ENCODE measurements around the gene AMOT.
A peak's percentile ranks its signal among the peaks of the same experiment; 100 is the strongest.

The AMOT gene, protein sequence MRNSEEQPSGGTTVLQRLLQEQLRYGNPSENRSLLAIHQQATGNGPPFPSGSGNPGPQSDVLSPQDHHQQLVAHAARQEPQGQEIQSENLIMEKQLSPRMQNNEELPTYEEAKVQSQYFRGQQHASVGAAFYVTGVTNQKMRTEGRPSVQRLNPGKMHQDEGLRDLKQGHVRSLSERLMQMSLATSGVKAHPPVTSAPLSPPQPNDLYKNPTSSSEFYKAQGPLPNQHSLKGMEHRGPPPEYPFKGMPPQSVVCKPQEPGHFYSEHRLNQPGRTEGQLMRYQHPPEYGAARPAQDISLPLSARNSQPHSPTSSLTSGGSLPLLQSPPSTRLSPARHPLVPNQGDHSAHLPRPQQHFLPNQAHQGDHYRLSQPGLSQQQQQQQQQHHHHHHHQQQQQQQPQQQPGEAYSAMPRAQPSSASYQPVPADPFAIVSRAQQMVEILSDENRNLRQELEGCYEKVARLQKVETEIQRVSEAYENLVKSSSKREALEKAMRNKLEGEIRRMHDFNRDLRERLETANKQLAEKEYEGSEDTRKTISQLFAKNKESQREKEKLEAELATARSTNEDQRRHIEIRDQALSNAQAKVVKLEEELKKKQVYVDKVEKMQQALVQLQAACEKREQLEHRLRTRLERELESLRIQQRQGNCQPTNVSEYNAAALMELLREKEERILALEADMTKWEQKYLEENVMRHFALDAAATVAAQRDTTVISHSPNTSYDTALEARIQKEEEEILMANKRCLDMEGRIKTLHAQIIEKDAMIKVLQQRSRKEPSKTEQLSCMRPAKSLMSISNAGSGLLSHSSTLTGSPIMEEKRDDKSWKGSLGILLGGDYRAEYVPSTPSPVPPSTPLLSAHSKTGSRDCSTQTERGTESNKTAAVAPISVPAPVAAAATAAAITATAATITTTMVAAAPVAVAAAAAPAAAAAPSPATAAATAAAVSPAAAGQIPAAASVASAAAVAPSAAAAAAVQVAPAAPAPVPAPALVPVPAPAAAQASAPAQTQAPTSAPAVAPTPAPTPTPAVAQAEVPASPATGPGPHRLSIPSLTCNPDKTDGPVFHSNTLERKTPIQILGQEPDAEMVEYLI

DNA sequence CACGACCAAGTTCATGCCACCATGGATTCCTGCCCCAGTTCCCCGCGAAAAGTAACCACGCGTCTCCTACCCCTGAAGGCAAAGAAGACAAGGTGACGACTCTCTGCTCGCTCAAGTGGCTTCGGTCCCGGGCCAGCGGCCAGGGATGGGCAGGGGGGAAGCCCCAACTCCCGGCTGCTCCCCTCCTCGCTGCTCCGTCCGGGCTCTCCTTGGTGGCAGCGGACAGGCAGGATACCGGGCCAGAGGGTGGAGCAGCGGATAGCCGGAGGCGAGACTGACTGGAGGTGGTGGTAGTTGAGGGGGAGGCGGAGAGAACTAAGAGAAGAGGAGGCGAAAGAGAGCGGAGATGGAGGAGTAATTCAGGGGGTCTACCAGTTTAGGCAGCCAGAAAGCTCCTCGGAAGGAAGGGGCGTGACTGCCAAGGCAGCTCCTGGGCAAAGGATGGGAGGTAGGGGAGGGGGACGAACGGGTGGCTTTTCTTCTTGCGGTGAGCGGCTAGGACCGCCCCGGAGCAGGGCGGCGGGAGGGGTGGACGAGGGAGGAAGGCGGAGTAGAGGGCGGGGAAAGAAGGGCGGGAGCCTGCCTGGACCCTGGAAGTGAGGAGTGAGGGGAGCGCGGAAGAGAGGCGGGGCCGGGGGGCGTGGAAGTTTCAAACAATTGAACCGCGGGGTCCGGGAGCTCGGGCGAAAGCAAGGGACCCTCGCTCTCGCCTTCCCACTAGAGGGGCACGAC, at the start of gene AMOT:
Gene AMOT, minus strand, starts transcription at position 450 of the 732 bp plus-strand sequence. CDS start 17,705 bp downstream, outside the sequence.
- TF ChIP-seq ZBTB7A (IDR thresholded peaks at IDR 0.05; ENCODE audit: low read depth) (peak; percentile 67), TCF12 (IDR thresholded peaks at IDR 0.05; ENCODE audit: low read depth) (no peak)

DNA sequence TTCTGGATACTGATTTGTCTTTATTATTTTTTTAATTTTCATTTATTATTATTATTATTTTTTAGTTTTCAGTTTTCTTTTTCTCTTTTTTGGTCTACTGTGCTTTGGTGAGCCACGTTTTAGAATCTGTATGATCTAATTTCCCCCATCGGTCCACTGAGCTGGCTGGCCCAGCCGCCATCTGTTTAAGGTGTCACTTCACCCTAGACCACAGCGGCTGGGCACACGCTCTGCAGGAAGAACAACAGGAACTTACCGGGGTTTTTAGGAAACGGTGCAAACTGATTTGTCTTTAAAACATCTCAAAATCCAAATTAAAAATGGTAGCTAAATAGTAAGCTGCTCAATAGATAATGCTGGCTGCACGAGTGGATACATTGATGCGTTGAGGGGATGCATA, 48.8 kb upstream of the AMOT start:
- no peak for TF ChIP-seq TEAD4 (IDR thresholded peaks at IDR 0.05)
- no peak for TF ChIP-seq ZBTB7A (IDR thresholded peaks at IDR 0.05; ENCODE audit: low read depth)
- TF ChIP-seq NFIC (IDR thresholded peaks at IDR 0.05) = no peak
- TF ChIP-seq, protein P1, sequence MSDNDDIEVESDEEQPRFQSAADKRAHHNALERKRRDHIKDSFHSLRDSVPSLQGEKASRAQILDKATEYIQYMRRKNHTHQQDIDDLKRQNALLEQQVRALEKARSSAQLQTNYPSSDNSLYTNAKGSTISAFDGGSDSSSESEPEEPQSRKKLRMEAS (IDR thresholded peaks at IDR 0.05) = no peak
- no peak for TF ChIP-seq FOXM1 (IDR thresholded peaks at IDR 0.05; ENCODE audit: borderline replicate concordance, low read depth)
- TF ChIP-seq EP300 (IDR thresholded peaks at IDR 0.05; ENCODE audit: borderline replicate concordance) = no peak
- no peak for TF ChIP-seq CEBPB (IDR thresholded peaks at IDR 0.05)
- no peak for TF ChIP-seq YY1 (IDR thresholded peaks at IDR 0.05; ENCODE audit: low read depth)
- TF ChIP-seq EGR1 (IDR thresholded peaks at IDR 0.05) = no peak
- TF ChIP-seq, protein P2, sequence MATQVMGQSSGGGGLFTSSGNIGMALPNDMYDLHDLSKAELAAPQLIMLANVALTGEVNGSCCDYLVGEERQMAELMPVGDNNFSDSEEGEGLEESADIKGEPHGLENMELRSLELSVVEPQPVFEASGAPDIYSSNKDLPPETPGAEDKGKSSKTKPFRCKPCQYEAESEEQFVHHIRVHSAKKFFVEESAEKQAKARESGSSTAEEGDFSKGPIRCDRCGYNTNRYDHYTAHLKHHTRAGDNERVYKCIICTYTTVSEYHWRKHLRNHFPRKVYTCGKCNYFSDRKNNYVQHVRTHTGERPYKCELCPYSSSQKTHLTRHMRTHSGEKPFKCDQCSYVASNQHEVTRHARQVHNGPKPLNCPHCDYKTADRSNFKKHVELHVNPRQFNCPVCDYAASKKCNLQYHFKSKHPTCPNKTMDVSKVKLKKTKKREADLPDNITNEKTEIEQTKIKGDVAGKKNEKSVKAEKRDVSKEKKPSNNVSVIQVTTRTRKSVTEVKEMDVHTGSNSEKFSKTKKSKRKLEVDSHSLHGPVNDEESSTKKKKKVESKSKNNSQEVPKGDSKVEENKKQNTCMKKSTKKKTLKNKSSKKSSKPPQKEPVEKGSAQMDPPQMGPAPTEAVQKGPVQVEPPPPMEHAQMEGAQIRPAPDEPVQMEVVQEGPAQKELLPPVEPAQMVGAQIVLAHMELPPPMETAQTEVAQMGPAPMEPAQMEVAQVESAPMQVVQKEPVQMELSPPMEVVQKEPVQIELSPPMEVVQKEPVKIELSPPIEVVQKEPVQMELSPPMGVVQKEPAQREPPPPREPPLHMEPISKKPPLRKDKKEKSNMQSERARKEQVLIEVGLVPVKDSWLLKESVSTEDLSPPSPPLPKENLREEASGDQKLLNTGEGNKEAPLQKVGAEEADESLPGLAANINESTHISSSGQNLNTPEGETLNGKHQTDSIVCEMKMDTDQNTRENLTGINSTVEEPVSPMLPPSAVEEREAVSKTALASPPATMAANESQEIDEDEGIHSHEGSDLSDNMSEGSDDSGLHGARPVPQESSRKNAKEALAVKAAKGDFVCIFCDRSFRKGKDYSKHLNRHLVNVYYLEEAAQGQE (IDR thresholded peaks at IDR 0.05; ENCODE audit: low read depth) = no peak
- TF ChIP-seq, protein P3, sequence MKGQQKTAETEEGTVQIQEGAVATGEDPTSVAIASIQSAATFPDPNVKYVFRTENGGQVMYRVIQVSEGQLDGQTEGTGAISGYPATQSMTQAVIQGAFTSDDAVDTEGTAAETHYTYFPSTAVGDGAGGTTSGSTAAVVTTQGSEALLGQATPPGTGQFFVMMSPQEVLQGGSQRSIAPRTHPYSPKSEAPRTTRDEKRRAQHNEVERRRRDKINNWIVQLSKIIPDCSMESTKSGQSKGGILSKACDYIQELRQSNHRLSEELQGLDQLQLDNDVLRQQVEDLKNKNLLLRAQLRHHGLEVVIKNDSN (IDR thresholded peaks at IDR 0.05) = no peak
- no peak for TF ChIP-seq TCF12 (IDR thresholded peaks at IDR 0.05; ENCODE audit: low read depth)
- no peak for TF ChIP-seq CREB1 (IDR thresholded peaks at IDR 0.05; ENCODE audit: low read depth)
- TF ChIP-seq TAF1 (IDR thresholded peaks at IDR 0.05; ENCODE audit: low read depth) = no peak

DNA sequence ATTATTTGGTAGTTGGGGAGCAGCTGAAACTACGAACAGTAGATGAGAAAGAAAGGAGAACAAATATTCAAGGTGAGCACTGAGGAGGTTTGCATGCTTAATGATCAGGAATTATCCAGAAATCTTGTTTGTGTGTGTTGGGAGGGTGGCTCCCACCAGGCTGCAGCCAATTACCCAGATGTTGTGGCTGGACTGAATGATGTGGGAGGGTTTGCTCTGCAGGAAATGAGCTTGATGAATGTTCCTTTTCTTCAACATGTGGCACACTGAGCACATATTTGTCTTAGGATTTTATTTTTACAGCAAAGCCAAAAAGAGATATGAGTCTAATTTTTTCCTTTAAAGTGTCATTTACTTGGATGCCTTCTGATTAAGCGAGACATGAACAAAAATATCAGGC, 48.3 kb upstream of the AMOT start:
- no peak for TF ChIP-seq CEBPB (IDR thresholded peaks at IDR 0.05)
- no peak for TF ChIP-seq TAF1 (IDR thresholded peaks at IDR 0.05; ENCODE audit: low read depth)
- no peak for TF ChIP-seq TEAD4 (IDR thresholded peaks at IDR 0.05)
- no peak for TF ChIP-seq YY1 (IDR thresholded peaks at IDR 0.05; ENCODE audit: low read depth)
- no peak for TF ChIP-seq NFIC (IDR thresholded peaks at IDR 0.05)
- TF ChIP-seq, protein P1 (IDR thresholded peaks at IDR 0.05) = no peak
- TF ChIP-seq RAD21 (IDR thresholded peaks at IDR 0.05; ENCODE audit: low read depth) = no peak
- no peak for TF ChIP-seq TCF12 (IDR thresholded peaks at IDR 0.05; ENCODE audit: low read depth)
- no peak for TF ChIP-seq EGR1 (IDR thresholded peaks at IDR 0.05)
- no peak for TF ChIP-seq CREB1 (IDR thresholded peaks at IDR 0.05; ENCODE audit: low read depth)
- TF ChIP-seq, protein P2 (IDR thresholded peaks at IDR 0.05; ENCODE audit: low read depth) = no peak
- TF ChIP-seq EP300 (IDR thresholded peaks at IDR 0.05; ENCODE audit: borderline replicate concordance) = no peak
- no peak for TF ChIP-seq ZBTB7A (IDR thresholded peaks at IDR 0.05; ENCODE audit: low read depth)
- TF ChIP-seq, protein P3 (IDR thresholded peaks at IDR 0.05) = no peak
- TF ChIP-seq FOXM1 (IDR thresholded peaks at IDR 0.05; ENCODE audit: borderline replicate concordance, low read depth) = no peak

DNA sequence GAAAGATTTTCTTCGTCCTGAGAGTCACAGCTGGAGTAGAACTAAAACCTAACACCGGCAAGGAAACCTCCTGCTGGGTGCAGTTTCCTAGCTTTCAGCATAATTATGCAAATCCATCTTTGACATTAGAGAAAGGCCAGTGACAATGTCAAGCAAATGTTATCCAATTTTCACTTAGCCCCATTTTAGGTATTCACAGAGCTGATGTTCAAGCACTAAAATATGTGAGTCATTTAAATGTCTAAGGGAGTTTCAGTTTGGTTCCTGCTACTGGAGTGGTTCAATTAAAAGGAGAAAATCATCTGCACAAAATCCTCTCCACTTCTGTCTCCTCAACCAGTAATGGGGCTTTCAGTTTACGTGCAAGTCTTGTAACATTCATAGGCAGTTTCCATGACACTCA, 37.1 kb upstream of the AMOT start:
- no peak for TF ChIP-seq ZBTB7A (IDR thresholded peaks at IDR 0.05; ENCODE audit: low read depth)
- no peak for TF ChIP-seq FOXM1 (IDR thresholded peaks at IDR 0.05; ENCODE audit: borderline replicate concordance, low read depth)
- TF ChIP-seq, protein P1 (IDR thresholded peaks at IDR 0.05) = no peak
- TF ChIP-seq EP300 (IDR thresholded peaks at IDR 0.05; ENCODE audit: borderline replicate concordance) = no peak
- TF ChIP-seq CEBPB (IDR thresholded peaks at IDR 0.05) = no peak
- no peak for TF ChIP-seq CREB1 (IDR thresholded peaks at IDR 0.05; ENCODE audit: low read depth)
- no peak for TF ChIP-seq YY1 (IDR thresholded peaks at IDR 0.05; ENCODE audit: low read depth)
- TF ChIP-seq RAD21 (IDR thresholded peaks at IDR 0.05; ENCODE audit: low read depth) = no peak
- TF ChIP-seq TCF12 (IDR thresholded peaks at IDR 0.05; ENCODE audit: low read depth) = no peak
- no peak for TF ChIP-seq NFIC (IDR thresholded peaks at IDR 0.05)
- no peak for TF ChIP-seq TEAD4 (IDR thresholded peaks at IDR 0.05)
- no peak for TF ChIP-seq EGR1 (IDR thresholded peaks at IDR 0.05)
- TF ChIP-seq, protein P3 (IDR thresholded peaks at IDR 0.05) = no peak
- no peak for TF ChIP-seq TAF1 (IDR thresholded peaks at IDR 0.05; ENCODE audit: low read depth)
